OCI-LY7 (cell line): ENCODE results near the gene CNTN4. TPM values are rescaled to one million over a fixed set of nuclear protein-coding genes. Genes with fewer than 3 reads are reported as not detected.

Experiments used
- BruUV-seq: library from RNA; stranded (reverse); fragments of 400-500 nt; replicated peaks from 2 replicates; lab custom pipeline; 2021; lab: Mats Ljungman, UMichigan
- CTCF ChIA-PET: fragments of 300-600 bp; sonication (Branson Sonifier 250); formaldehyde crosslinking; loops from one replicate; lab custom pipeline; 2022; ENCODE audit warnings: antibody characterized with exemption; ENCODE audit not compliant: unreplicated experiment; lab: Charles Lee
- POLR2A ChIA-PET: fragments of 300-600 bp; sonication (Branson Sonifier 250); formaldehyde crosslinking; loops from one replicate; lab custom pipeline; 2022; ENCODE audit warnings: antibody characterized with exemption; lab: Charles Lee
- DNase-seq: peaks from one replicate; pipeline ENCODE4 v3.0.0-alpha.2; 2015; ENCODE audit warnings: low spot score
- H2AFZ ChIP-seq: fragments of 200-600 bp; sonication (generic), shearing (Covaris generic); 2 replicates; pipeline ENCODE4 v1.6.1; 2014; ENCODE audit warnings: mild to moderate bottlenecking, antibody characterized with exemption, low read length, moderate library complexity
- H3K27ac ChIP-seq: fragments of 200-600 bp; sonication (generic); 2 replicates; pipeline ENCODE4 v1.5.1; 2014; ENCODE audit warnings: mixed run types, low read depth, mild to moderate bottlenecking, moderate library complexity, low read length, inconsistent platforms; ENCODE audit not compliant: poor library complexity, severe bottlenecking
- H3K36me3 ChIP-seq: fragments of 200-600 bp; sonication (generic); 2 replicates; pipeline ENCODE4 v1.6.1; 2014; ENCODE audit warnings: mild to moderate bottlenecking, antibody characterized with exemption, low read length, moderate library complexity, mixed read lengths; ENCODE audit not compliant: insufficient read depth
- H3K4me1 ChIP-seq: fragments of 200-600 bp; sonication (generic); 2 replicates; pipeline ENCODE4 v1.5.1; 2014; ENCODE audit warnings: mild to moderate bottlenecking, low read length; ENCODE audit not compliant: insufficient read depth, poor library complexity, severe bottlenecking
- H3K4me2 ChIP-seq: fragments of 200-600 bp; sonication (generic); 2 replicates; pipeline ENCODE4 v1.6.1; 2014; ENCODE audit warnings: mild to moderate bottlenecking, low read length
- H3K4me3 ChIP-seq: fragments of 200-600 bp; sonication (generic); 2 replicates; pipeline ENCODE4 v1.5.1; 2014; ENCODE audit warnings: mild to moderate bottlenecking, low read depth, low read length; ENCODE audit not compliant: poor library complexity, severe bottlenecking
- H3K79me2 ChIP-seq: fragments of 200-600 bp; sonication (generic); 2 replicates; pipeline ENCODE4 v1.6.1; 2016; ENCODE audit warnings: low read depth, mild to moderate bottlenecking, low read length, moderate library complexity, mixed read lengths; ENCODE audit not compliant: insufficient read depth
- H3K9me2 ChIP-seq: fragments of 200-600 bp; sonication (generic); 2 replicates; pipeline ENCODE4 v1.6.1; 2016; ENCODE audit warnings: mild to moderate bottlenecking, low read length, mixed read lengths; ENCODE audit not compliant: insufficient read depth
- H3K9me3 ChIP-seq: fragments of 200-600 bp; sonication (generic); 2 replicates; pipeline ENCODE4 v1.6.1; 2014; ENCODE audit warnings: mild to moderate bottlenecking, mixed run types, low read length, mixed read lengths
- H4K20me1 ChIP-seq: fragments of 200-600 bp; sonication (generic); 2 replicates; pipeline ENCODE4 v1.6.1; 2014; ENCODE audit warnings: mild to moderate bottlenecking, antibody characterized with exemption, low read length, moderate library complexity, mixed read lengths; ENCODE audit not compliant: insufficient read depth
- EZH2phosphoT487 ChIP-seq: fragments of 200-600 bp; sonication (generic); IDR thresholded peaks from 2 replicates; pipeline ENCODE4 v1.6.1; 2018; ENCODE audit warnings: low read depth, borderline replicate concordance, mild to moderate bottlenecking, mixed run types, antibody characterized with exemption, low read length, moderate library complexity, mixed read lengths
- intact Hi-C: fragments of 100-400 bp; cut with micrococcal nuclease; formaldehyde crosslinking; loops from one replicate; pipeline ENCODE4 v1.10.0; 2022; ENCODE audit not compliant: unreplicated experiment
- total RNA-seq, 2 experiments: library from RNA; depleted of rRNA in 1 of 2; stranded (reverse); fragments of >200 nt in 1 of 2; shearing (Covaris generic) in 1 of 2; gene quantifications; 2 replicates each; pipeline ENCODE4 v1.2.3, GENCODE V29; 2014 to 2022
- TF ChIP-seq, protein P1 (sequence below): fragments of 200-600 bp; sonication (generic); conservative IDR thresholded peaks from 2 replicates; pipeline ENCODE4 v1.5.1; 2014; ENCODE audit warnings: mild to moderate bottlenecking, antibody characterized with exemption, low read length, moderate library complexity, mixed read lengths

CNTN4 gene
- total RNA-seq, 2 experiments from 2014 or later: not detected

GRCh38 chr3:2697589-2697988 is 598.9 kb downstream of the CNTN4 start:
- POLR2A ChIA-PET: no interaction called here
- Histone ChIP-seq H3K4me2 (no peak overlapping the region), H2AFZ (no peak overlapping the region), H3K9me3 (no peaks in the 10 kb centered on the region), H3K9me2 (no peaks in the 10 kb centered on the region), H3K36me3 (no peaks in the 10 kb centered on the region), H3K4me1 (no peaks in the 10 kb centered on the region), H3K79me2 (no peaks in the 10 kb centered on the region), H3K4me3 (no peak overlapping the region), H4K20me1 (no peaks in the 10 kb centered on the region), H3K27ac (no peak overlapping the region)
- intact Hi-C loops: no loop called here
- TF ChIP-seq, protein P1, sequence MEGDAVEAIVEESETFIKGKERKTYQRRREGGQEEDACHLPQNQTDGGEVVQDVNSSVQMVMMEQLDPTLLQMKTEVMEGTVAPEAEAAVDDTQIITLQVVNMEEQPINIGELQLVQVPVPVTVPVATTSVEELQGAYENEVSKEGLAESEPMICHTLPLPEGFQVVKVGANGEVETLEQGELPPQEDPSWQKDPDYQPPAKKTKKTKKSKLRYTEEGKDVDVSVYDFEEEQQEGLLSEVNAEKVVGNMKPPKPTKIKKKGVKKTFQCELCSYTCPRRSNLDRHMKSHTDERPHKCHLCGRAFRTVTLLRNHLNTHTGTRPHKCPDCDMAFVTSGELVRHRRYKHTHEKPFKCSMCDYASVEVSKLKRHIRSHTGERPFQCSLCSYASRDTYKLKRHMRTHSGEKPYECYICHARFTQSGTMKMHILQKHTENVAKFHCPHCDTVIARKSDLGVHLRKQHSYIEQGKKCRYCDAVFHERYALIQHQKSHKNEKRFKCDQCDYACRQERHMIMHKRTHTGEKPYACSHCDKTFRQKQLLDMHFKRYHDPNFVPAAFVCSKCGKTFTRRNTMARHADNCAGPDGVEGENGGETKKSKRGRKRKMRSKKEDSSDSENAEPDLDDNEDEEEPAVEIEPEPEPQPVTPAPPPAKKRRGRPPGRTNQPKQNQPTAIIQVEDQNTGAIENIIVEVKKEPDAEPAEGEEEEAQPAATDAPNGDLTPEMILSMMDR: no peak
- no peak for TF ChIP-seq EZH2phosphoT487
- BruUV-seq: no TSS peak
- DNase-seq: no peak
- CTCF ChIA-PET: no interaction called here

DNA sequence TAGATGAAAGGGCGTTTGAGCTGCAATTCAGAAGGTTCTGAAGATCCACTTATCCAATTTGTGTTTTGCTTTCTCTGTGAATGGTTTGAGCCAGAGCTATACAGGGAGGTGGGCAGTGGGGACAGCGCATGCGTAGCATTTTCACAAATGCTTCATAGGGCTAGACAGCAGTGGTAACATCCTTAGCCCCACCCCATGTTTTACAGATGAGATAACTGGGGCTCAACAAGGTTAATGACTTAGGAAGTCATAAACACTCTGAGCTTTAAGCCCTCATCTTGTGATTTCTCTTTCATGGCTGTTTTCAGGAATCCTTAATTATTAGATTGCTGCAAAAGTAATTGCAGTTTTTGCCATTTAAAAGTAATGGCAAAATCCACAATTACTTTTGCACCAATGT is 602.8 kb downstream of the CNTN4 start:
- no peak overlapping the region for H2AFZ ChIP-seq
- no peaks in the 10 kb centered on the region for H3K79me2 ChIP-seq
- no peak overlapping the region for H3K27ac ChIP-seq
- no peak for DNase-seq
- H3K4me3 ChIP-seq: no peak overlapping the region
- intact Hi-C loops: no loop called here
- POLR2A ChIA-PET: no interaction called here
- H3K4me2 ChIP-seq: no peak overlapping the region
- TF ChIP-seq EZH2phosphoT487: no peak
- no TSS peak for BruUV-seq
- H3K36me3 ChIP-seq: no peaks in the 10 kb centered on the region
- H3K4me1 ChIP-seq: no peaks in the 10 kb centered on the region
- no peaks in the 10 kb centered on the region for H3K9me2 ChIP-seq
- H3K9me3 ChIP-seq: no peaks in the 10 kb centered on the region
- H4K20me1 ChIP-seq: no peaks in the 10 kb centered on the region
- CTCF ChIA-PET: no interaction called here

- TF ChIP-seq, protein P1: no peak
- no peak for TF ChIP-seq EZH2phosphoT487
- Histone ChIP-seq H3K4me3 (no peak overlapping the region), H3K36me3 (no peaks in the 10 kb centered on the region), H4K20me1 (no peaks in the 10 kb centered on the region), H3K4me1 (no peaks in the 10 kb centered on the region), H3K9me3 (no peaks in the 10 kb centered on the region), H3K4me2 (no peak overlapping the region), H3K27ac (no peak overlapping the region), H3K9me2 (no peaks in the 10 kb centered on the region), H2AFZ (no peak overlapping the region), H3K79me2 (no peaks in the 10 kb centered on the region)
- intact Hi-C loops: no loop called here
- no TSS peak for BruUV-seq
- POLR2A ChIA-PET: no interaction called here
- CTCF ChIA-PET: no interaction called here
- DNase-seq: no peak
Measured at GRCh38 chr3:2706144-2706835, 607.6 kb downstream of the CNTN4 start.
